Measurements from ENCODE around the gene POGZ.

DNA sequence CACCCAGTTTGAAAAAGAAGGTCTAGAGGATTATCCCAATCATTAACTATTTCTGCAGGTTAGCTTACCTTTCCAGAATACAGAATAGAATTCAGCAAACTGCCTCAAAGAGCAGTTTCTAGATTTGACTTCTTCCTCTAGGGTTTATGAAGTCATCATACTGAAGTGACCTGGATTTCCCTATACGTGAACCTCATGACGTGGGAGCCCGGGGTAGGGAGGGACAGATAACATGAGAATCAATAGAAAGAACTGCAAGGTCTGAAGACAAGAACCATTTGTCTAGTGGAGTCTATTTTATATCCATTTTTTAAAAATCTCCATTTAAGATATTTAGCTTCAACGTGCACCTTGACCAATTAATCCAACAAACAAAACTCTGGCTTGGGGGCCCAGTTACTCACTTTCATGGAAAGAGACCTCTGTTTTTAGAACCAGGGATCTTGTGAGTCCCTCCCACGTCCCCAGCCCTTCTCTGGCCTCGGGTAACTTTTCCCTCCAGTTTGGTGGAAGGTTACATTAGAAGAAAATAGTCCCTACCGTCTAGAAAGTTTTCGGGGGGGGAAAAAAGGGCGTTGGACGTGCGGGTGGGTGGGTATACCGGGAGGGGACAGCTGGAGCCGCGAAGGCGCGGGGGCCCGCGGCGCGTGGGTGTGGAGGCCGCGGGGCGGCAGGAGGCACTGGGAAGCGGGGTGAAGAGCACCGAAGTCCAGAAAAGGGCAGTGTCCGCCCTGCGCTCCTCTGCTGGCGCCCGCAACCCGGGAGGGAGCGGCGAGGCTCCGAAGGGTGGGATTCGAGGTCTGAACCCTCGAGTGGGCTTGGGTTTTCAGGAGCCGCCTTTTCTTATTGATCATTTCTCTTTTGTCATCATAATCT is 13.8 kb upstream of the POGZ start:
- TF ChIP-seq CTCF (IDR thresholded peaks at IDR 0.05; ENCODE audit: poor library complexity) (no peak), EZH2phosphoT487 (IDR thresholded peaks at IDR 0.05; ENCODE audit: low read depth, severe bottlenecking, unreplicated experiment) (no peak)

Measured in hepatocyte (in vitro differentiated cells).